LNCaP clone FGC (cell line): ENCODE results near the gene C3orf20.

Experiments used
- DNase-seq: peaks from one replicate; pipeline ENCODE4 v3.0.0-alpha.2; 2011; ENCODE audit warnings: low read depth
- H3K4me3 ChIP-seq: 2 replicates; pipeline ENCODE4 v1.5.1; 2011; ENCODE audit warnings: mild to moderate bottlenecking, low read depth, low read length, control low read depth
- CTCF ChIP-seq: IDR thresholded peaks from 2 replicates; pipeline ENCODE4 v1.5.1; 2012; ENCODE audit warnings: mild to moderate bottlenecking; ENCODE audit not compliant: control insufficient read depth, insufficient read depth; ENCODE audit errors: extremely low read depth

Gene C3orf20

GRCh38 chr3:14771593-14772497 lies 96.9 kb downstream of the C3orf20 start:
- no peak for TF ChIP-seq CTCF
- DNase-seq, result no peak
- no peak overlapping the region for H3K4me3 ChIP-seq

GRCh38 chr3:14772533-14773138 lies 97.7 kb downstream of the C3orf20 start:
- no peak for TF ChIP-seq CTCF
- H3K4me3 ChIP-seq, result no peak overlapping the region
- DNase-seq, result no peak

- no peak for TF ChIP-seq CTCF
- no peak overlapping the region for H3K4me3 ChIP-seq
- no peak for DNase-seq
Measured at GRCh38 chr3:14773281-14773680, 98.3 kb downstream of the C3orf20 start.

GRCh38 chr3:14773691-14774128 lies 98.8 kb downstream of the C3orf20 start:
- no peak overlapping the region for H3K4me3 ChIP-seq
- DNase-seq, result no peak
- no peak for TF ChIP-seq CTCF

GRCh38 chr3:14774431-14774830 lies 99.5 kb downstream of the C3orf20 start:
- no peak overlapping the region for H3K4me3 ChIP-seq
- TF ChIP-seq CTCF, result no peak
- DNase-seq, result no peak

GRCh38 chr3:14775011-14775410 lies 100.1 kb downstream of the C3orf20 start:
- no peak for TF ChIP-seq CTCF
- DNase-seq, result no peak

GRCh38 chr3:14775563-14775962 lies 100.6 kb downstream of the C3orf20 start:
- no peak for TF ChIP-seq CTCF
- no peak overlapping the region for H3K4me3 ChIP-seq
- no peak for DNase-seq

More at GRCh38 chr3:14775011-14775410, 100.1 kb downstream of the C3orf20 start:
- H3K4me3 ChIP-seq, result no peak overlapping the region
